ENCODE data around the gene DDR2. TPM values are rescaled to one million over a fixed set of nuclear protein-coding genes. Genes with fewer than 3 reads are reported as not detected.

DDR2 gene
- total RNA-seq, 1 experiment from 2014 or later: 36.5 TPM

DNA sequence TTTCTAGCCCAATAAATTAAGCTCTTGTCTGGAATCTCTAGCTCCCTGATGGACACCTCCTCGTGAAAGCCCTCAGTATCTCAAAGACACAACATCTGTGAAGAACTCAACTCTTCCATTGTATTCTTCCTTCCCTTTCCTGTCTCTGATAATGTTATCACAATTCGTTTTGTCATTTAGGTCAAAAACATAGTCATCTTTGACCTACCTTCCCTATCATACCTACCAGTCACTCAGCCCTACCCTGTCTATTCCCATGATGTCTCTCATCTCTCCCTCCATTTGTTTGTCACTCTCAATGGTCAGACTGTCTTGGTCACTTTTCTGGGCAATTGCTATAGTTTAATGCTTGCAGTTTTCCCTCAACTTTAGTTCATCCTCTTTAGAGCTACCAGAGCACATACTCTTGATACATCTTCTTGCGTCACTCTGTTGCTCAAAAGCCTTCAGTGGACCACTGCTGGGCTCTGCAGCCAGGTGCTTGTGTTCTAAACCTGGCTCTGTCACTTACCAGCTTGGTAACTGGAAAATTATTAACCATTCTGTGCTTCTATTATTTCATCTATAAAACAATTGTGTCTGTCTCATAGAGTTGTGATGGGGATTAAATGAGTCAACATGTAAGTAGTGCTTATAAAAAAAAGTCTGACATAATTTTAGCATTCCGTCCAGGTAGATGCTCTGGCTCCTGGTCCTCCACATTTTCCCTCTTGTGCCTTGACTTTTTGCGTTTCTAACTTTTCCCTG lies 39.6 kb downstream of the DDR2 start:
- DNase-seq (ENCODE audit: low spot score): no peak

DNA sequence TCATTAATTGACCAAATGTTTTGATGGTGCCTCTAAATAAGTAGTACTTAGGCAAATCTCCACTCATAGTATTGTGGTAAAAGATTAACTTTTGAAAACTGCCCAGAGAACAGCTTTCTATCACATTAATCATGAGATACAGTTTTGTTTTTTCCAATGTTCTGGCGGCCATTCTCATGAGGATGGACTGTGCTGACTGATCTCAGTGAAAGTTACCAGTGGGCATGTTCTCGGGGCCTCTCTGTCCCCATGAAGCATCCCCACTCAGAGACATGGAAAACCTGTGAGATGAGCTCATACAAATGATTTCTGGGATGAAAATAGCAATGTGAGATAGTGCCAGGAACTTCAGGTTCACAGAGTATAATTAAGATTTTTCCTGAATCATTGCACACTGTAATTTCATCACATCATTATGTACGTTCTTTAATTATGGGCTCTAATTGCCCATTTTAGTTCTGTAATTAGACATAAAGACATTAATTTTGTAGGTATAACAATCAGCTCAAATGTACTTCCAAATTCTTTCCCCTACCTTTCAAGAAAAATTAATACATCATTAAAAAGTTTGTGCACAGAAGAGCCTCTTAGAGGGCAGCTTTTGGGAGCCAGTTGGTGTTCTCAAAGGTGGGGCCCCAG lies 40.5 kb downstream of the DDR2 start:
- no peak for DNase-seq (ENCODE audit: low spot score)

DNA sequence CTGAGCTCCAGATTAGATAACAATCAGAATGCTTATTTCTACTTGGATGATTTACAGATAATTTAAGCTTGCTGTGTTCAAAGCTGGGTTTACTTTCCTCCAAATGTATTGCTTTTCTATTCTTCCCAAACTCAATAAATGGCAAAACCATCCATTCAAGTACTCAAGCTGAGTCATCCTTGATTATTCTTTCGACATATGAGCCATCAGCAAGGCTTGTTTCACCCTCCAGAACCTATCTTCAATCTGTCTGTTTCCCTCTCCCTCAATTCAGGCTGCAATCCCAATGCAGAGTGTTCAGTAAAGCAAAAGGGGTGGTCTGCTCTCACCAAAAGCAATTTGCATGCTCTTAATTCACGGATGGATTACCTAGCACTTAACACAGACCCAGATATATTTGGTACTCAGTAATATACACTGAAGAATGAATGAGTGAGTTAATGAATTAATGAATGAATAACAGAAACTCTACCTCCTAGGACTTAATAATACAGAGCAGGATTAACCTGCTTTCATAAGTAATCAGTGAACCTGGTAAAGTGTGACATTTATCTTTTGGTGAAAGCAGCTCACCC lies 41.9 kb downstream of the DDR2 start:
- DNase-seq (ENCODE audit: low spot score): no peak

DNA sequence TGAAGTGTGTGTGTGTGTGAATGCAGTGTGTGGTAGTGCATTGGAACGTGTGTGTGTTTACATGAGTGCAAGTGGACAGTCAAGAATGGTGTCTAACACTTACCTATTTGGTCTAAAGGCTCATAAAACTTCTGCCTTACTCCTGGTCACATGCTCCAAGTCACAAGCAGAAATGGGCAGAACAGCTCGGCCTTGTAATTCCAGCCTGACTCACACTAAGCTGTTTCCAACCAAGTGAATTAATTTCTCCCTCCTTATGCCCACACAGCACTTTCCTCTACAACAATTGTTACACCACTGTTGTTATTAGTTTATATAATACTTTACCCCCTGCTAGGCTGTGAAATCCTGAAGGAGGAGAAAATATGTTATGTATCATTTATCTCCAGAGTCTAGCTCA lies 43.8 kb downstream of the DDR2 start:
- no peak for DNase-seq (ENCODE audit: low spot score)

DNA sequence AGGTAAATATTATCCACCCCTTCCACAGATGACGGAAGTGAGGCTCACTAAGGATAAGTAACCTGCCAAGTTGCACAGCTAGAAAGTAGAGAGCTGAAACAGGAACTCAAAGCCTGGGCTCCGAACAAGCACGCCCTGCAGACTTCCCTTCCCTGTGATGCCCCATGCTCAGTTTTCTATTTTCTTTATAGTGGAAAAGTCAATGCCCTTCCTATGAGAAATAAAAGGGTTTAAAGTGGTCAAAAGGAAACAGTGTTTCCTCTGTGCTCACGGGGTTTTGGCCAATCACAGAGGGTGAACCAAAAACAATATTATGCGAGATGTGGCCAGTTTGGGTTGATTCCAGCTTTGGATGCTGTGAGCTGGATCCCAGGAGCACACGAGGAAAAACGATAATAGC lies 44.5 kb downstream of the DDR2 start:
- no peak for DNase-seq (ENCODE audit: low spot score)

DNA sequence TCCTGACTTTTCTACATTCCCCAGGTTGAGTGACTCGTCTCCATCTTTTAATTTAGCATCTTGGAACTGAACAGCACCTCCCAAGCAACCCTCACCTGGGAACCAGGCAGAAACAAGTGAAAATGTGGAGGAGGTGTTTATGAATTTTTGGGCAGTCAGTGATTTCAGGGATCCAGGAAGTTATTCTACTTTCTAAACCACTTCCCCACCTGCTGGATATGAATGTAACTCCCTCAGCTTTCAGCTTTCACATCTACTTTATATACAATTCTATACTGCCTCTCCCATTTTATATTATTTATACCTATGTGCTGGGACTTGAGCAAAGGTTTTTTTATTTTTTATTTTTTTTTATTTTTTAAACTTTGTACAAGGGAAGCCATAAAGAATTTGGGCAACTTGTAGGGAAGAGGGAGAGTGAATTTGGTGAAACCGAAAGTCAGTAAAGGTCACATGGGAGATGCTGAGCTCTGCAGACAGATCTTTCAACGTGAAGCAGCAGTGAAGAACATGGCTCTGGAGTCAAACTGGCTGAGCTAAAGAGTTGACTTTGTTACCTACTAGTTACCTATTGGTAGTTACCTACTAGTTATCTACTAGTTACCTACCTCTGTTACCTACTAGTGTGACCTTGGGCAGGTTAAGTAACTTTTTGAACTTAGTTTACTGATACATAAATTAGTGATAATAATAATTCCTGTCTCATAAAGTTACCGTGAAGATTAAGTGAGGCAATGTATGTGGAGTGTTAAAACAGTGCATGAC lies 45.5 kb downstream of the DDR2 start:
- no peak for DNase-seq (ENCODE audit: low spot score)

DNA sequence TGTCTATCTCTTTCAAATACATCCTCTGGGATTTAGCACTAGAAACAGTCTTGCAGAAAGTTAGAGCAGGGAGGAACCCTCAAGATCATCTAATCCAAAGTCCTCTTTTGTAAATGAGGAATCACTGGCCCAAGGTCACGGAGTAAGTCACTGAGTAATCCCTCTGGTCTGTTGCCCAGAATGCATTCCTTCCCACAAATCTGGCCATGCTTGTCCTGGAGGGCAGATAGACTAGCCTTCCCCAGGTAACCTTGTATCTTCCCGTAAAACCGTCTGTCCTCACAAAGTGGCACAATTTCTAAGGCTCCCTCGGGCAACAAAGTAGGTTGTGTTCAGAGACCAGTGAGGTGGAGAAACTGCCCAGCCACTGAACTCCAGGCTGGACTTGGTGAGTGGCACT lies 46.2 kb downstream of the DDR2 start:
- DNase-seq (ENCODE audit: low spot score): no peak

DNA sequence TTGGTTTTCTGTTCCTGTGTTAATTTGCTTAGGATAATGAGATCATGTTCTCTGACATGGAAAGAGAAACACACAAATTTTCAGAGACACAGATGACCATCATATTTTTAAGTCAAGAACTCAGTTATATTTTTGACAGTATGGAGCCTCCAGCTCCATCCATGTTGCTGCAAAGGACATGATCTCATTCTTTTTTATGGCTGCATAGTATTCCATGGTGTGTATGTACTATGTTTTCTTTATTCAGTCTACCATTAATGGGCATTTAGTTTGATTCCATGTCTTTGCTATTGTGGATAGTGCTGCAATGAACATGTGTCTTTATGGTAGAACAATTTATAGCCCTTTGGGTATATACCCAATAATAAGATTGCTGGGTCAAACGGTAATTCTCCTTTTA lies 47.0 kb downstream of the DDR2 start:
- no peak for DNase-seq (ENCODE audit: low spot score)

DNA sequence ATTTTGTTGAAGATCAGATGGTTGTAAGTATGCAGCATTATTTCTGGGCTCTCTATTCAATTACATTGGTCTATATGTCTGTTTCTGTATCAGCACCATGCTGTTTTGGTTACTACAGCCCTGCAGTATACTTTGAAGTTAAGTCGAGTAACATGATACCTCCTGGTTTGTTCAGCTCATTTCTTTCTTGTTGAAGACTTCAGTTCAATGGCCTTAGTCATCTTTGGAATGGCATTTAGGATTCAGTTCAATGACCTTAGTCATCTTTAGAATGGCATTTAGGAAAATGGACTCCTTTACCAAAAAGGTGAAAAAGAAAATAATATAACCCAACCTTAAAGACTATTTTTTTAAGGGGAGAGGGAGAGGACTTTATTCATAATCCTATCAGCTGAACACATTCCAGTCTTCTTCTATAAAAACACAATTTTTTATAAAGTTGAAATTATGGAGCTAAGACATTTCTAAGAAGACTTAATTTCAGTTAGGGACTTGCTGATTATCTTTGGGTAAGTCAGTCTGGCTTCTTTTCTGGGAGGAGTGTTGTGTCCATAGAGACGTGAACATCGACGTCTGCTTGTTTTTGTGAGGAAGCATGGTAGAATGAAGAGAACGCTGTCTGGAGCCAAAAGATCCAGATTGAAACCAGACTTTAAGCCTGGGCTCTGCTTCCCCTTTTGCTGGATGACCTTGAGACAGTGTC lies 48.3 kb downstream of the DDR2 start:
- no peak for DNase-seq (ENCODE audit: low spot score)

DNA sequence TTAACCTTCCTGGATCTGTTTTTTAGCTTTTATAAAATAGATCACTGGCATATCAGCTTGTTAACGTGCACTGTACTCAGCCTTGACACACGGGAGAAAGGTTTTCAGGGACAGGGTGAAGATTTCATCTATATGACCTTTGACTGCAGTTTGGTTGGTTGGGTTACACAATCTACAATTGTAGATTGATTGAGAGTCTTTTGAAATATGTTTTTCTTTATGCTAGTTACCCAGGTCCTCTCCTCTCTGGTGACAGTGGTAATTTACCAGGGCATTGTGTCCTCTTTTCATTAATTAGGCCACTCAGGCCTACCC lies 48.8 kb downstream of the DDR2 start:
- no peak for DNase-seq (ENCODE audit: low spot score)

DNA sequence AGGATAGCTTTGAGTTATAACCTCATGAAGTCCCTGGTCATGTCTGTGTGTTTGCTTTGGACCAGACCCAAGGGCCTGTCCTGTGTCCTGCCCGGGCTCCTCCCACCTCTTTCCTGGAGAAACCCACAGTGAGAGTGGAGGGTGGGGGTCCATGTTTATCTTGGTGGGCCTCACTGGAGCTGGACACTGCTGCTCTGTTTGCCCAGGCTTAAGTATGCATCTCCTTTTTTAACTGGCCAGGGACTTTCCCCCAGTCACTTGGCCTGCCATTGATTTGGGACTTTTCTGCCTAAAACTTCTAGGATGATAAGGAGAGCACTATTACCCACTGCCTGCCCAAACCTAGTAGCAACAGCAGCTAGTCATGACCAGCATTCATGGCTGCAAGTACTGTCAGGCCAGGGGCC lies 49.8 kb downstream of the DDR2 start:
- DNase-seq (ENCODE audit: low spot score): no peak

DNA sequence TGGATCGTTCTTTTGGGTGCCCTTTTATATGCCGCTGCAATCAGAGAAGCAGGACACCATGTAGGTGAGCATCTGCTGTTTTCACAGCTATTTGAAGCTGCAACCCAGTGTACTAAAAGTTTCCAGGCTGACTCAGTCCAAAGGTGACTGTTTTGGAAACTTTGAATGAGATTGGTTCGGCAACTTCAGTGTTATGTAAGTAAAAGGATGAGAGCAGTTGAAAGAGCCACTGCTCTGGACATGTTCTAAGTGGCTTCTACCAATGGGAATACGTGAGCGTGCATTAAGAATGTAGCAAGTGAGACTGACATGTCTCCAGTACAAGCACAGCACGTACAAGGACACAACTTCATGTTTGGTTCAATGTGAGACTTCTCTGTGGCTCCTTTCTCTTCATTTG lies 55.6 kb downstream of the DDR2 start:
- DNase-seq (ENCODE audit: low spot score): no peak

DNA sequence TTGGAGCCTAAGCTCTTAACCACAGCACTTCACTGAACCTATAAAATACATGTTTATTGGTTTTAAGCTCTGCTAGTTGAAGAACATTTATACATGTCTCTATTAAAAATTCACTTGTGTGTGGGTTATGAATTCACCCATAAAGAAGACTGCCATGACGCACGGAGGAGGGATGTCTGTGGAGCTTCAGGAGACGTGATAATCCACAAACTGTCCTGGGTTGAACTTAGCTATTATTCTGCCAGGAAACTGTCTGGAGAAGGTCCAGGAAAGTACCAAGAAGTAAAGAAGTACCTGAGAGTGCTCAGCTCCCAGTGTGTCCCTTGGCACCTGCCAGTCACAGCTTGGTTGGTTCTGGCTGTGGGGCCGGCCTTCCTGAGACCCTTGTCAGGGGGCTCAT lies 56.3 kb downstream of the DDR2 start:
- DNase-seq (ENCODE audit: low spot score): no peak

DNA sequence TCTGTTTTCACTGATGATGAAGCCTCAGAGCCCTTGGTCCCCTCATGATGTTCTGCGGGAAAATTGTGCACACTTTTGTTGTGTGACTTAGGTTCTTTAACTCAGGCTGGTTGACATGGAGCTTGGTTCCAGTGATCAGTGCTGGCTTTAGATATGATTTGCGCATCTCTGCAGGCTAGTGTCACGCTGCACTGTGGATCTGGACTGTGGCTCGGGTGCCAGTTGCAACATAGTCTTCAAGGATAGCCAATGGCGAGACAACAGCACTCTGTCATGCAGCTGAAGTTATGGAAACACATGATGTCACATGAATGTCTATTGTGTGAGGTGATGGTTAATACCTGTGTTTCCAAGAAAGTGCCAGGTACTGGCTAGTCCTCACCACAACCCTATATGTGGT lies 56.7 kb downstream of the DDR2 start:
- DNase-seq (ENCODE audit: low spot score): no peak

DNA sequence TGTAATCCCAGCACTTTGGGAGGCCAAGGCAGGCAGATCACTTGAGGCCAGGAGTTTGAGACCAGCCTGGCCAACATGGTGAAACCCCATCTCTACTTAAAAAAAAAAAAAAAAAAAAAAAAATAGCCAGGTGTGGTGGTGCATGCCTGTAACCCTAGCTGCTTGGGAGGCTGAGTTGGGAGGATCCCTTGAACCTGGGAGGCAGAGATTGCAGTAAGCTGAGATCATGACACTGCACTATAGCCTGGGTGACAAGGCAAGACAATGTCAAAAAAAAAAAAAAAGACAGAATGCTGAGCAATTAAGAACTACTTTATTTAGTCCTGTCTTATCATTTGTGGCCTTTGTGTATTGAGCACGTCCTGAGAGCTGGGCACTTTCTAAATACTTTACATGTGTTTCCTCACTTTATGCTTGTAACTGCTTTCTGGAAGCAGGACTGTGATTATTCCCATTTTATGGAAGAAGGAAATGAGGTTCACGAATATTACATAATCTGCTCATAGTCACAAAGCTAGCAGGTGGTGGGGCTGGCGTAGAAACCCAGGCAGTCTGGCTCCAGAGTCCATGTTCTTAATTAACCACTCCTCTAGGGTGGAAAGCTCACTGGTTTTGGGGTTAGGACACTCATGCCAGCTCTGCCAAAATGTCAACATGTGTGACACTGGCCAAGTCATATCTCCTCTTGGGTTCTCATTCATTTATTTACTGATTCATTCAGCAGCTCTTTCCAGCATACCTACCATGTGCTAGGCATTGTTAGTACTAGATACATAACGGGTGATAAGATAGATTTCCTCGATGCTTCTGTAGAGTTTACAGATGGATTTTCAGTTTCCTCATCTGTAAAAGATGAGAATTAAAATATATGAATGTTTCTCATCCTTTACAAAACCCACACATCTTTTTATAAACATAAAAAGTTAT lies 57.7 kb downstream of the DDR2 start:
- peak; percentile 31 for DNase-seq (ENCODE audit: low spot score)

DNA sequence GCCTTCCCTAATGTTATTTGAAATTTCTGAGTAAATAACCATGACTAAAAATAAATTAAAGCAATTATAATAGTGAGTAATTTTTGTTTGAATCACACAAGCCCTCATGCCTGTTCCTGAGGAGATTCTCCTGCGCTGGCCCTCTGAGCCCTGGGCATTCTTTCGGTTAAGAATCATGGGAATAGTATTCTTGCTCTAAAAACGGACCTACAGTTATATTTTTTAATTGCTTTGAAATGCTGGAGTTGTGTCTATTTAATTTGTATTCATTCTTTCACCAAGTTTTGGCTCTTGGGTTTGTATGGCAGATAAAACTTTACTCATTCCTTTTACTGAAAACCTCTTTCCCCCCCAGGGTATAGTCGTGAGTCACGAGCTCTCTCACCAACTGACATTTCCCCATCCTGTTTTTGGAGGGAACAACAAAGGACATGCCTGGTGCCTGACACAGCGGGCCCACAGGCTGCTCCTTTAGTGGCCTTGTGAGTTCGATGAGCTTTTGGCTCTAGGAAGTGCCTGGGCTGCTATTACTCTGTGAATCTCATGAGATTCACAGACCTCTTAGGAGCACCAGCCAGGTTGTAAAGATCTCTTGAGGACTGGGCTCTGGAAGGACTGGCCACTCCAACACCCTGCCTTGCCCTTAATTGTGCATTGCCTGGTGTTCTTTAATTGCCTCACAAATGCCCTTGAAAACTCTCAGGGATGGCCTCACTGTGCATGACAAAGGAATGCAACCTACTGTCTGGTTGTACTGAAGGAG lies 58.6 kb downstream of the DDR2 start:
- DNase-seq (ENCODE audit: low spot score): peak; percentile 72

DNA sequence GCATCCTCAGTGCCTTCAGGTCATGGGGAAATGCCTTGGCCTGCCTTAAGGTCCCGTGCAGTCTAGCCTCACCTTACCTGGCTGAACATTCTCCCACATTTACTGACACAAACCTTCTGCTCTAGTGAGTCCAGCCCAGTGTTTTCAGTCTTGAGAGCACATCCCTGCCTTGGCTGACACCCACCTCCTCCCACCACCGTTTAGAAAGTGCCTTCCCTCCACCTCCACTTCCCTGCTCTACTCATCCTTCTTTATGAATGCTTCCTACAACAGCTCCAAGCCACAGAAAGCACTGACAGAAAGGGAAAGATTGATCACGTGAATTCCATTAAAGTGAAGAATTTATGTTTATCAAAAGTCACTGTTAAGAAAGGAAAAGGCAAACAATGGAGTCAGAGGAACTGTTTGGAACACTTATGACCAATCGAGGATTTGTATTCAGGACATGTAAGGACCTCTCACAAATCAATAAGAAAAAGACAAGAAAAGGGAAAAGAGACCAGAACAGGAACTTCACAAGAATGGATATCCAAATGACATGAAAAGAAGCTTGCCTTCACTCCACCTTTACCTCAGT lies 59.8 kb downstream of the DDR2 start:
- DNase-seq (ENCODE audit: low spot score): no peak

DNA sequence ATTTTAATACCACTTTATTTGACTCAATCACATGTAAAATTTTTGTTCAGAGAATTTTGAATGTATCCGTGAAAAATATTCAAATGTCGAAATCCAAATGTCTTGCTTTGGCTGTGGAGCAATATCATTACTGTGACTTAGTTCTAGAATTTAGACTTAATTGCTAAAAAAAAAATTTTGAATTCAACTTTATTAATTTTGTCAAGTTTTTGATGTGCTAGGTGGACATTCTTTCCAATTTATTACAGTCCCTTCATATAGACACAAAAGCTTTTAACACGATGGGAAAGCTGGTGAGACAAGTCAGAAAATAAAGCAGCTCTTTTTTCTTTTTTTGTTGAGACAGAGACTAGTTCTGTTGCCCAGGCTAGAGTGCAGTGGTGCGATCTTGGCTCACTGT lies 62.6 kb downstream of the DDR2 start:
- no peak for DNase-seq (ENCODE audit: low spot score)

DNA sequence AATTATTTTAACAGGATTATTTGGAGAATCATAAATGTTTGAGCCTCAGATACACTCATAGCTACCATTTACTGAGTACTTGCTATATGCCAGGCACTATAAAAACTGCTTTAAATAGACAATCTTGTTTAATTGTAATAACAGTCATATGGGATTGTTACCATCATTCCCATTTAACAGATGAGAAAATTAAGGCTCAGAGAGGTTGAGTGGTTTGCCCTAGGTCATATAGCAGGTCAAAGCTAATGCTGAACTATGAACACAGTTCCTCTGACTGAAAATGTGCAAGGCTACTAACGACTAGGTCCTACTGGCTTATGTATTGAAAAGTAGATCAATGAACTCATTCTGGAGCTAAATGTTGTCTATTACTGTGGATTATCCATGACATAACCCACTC lies 63.4 kb downstream of the DDR2 start:
- DNase-seq (ENCODE audit: low spot score): no peak

DNA sequence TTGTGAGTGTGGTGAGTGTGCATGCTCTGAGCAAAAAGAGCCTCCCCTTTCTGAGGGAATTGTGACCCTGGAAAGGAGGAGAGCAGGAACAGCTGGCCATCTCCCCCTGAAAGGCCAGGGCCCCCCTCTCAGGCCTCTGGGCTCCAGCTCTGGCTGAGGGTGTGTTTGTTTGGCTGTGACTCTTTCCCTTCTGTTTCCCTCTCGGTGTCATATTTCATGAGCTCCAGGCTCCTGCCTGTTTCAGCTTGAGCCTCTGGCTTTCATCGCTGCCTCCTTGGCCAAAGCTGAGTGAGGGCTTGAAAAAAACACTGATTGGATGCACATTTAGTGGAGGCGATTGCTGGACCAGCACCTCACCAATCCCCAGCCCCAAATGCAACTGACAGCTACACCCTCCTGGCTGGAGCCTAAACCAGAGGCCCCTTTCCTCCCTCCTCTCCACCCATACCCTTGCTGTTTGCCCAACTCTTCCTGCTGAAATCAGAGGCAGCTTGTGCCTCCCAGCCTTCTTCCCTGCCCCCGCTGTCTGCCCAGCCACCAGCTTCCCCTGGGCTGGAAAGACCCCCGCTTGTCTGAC lies 64.1 kb downstream of the DDR2 start:
- peak; percentile 90 for DNase-seq (ENCODE audit: low spot score)

Measured in H4 (cell line).